Measurements from ENCODE around the gene POLR1E. TPM values are rescaled to one million over a fixed set of nuclear protein-coding genes. Genes with fewer than 3 reads are reported as not detected.

The POLR1E gene
- total and polyA plus RNA-seq, 9 of the 15 experiments (the other 6 are each of a cell fraction or from before 2014, with no cell fraction given): 18.9 to 102 (median 74.4) TPM

- WGBS (ENCODE audit: insufficient coverage, low coverage, missing lambda C conversion rate): 88% methylated on average over 1 of the region's 1 CpG
- Histone ChIP-seq H3K4me2 (ENCODE audit: insufficient read depth, low read length) (no peak overlapping the region), H3K9me3 (replicated peaks; ENCODE audit: control insufficient read depth, insufficient read depth, low read depth, low read length) (0 out of 2 replicates have a peak, but pooled peaks cover 2% of the 10 kb centered on the region), H3K4me1 (replicated peaks in 1 of 2; ENCODE audit: control insufficient read depth in 2 of 2, insufficient read depth in 2 of 2, low read length in 2 of 2) (peaks cover 0 to 6% of the 10 kb centered on the region in 2 experiments; a peak in 1 of 5 replicates), H3K9me1 (ENCODE audit: control insufficient read depth, insufficient read depth, low read length) (no peaks in the 10 kb centered on the region), H3K36me3 (ENCODE audit: control insufficient read depth, insufficient read depth, low read length) (peaks cover 18% of the 10 kb centered on the region; the same call in 2 of the 3 replicates), H3K9ac (ENCODE audit: insufficient read depth in 1 of 2, low read depth in 2 of 2, low read length in 2 of 2) (no peak overlapping the region), H2AFZ (ENCODE audit: low read depth, low read length) (no peak overlapping the region), H4K20me1 (replicated peaks; ENCODE audit: control insufficient read depth, insufficient read depth, low read length) (peaks cover 11% of the 10 kb centered on the region), H3K27ac (ENCODE audit: extremely low read depth, low read depth, low read length) (no peak overlapping the region), H3K27me3 (ENCODE audit: control insufficient read depth in 2 of 2, insufficient read depth in 2 of 2, low read length in 2 of 2) (no peaks in the 10 kb centered on the region), H3K79me2 (ENCODE audit: control insufficient read depth, insufficient read depth, low read length) (peaks cover 91% of the 10 kb centered on the region), H3K4me3 (no peak overlapping the region)
- BruUV-seq (replicated peaks): no TSS peak
- POLR2A ChIA-PET: interaction anchor here (0.6 to 6.7 kb wide), 2 partner anchors 10 to 893 kb away, joined by 3 to 65 read pairs; partner anchors contain the start of gene ZBTB5
- TF ChIP-seq PTBP1 (IDR thresholded peaks at IDR 0.05; ENCODE audit: low read depth, low read length): no peak
- TF ChIP-seq OTX1 (CRISPR knock-in tag; IDR thresholded peaks at IDR 0.05): no peak
- TF ChIP-seq NRF1 (conservative IDR thresholded peaks at IDR 0.05 in 1 of 2, IDR thresholded peaks at IDR 0.05 in 1 of 2): no peak
- TF ChIP-seq, protein P1, sequence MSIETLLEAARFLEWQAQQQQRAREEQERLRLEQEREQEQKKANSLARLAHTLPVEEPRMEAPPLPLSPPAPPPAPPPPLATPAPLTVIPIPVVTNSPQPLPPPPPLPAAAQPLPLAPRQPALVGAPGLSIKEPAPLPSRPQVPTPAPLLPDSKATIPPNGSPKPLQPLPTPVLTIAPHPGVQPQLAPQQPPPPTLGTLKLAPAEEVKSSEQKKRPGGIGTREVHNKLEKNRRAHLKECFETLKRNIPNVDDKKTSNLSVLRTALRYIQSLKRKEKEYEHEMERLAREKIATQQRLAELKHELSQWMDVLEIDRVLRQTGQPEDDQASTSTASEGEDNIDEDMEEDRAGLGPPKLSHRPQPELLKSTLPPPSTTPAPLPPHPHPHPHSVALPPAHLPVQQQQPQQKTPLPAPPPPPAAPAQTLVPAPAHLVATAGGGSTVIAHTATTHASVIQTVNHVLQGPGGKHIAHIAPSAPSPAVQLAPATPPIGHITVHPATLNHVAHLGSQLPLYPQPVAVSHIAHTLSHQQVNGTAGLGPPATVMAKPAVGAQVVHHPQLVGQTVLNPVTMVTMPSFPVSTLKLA (conservative IDR thresholded peaks at IDR 0.05): no peak
- no peak for TF ChIP-seq NFXL1 (CRISPR knock-in tag; IDR thresholded peaks at IDR 0.05)
- no peak for TF ChIP-seq NFIX (CRISPR knock-in tag; IDR thresholded peaks at IDR 0.05; ENCODE audit: low read depth)
- TF ChIP-seq GTF3C2 (IDR thresholded peaks at IDR 0.05; ENCODE audit: borderline replicate concordance, extremely low read depth, insufficient read length): no peak
- TF ChIP-seq, protein P2, sequence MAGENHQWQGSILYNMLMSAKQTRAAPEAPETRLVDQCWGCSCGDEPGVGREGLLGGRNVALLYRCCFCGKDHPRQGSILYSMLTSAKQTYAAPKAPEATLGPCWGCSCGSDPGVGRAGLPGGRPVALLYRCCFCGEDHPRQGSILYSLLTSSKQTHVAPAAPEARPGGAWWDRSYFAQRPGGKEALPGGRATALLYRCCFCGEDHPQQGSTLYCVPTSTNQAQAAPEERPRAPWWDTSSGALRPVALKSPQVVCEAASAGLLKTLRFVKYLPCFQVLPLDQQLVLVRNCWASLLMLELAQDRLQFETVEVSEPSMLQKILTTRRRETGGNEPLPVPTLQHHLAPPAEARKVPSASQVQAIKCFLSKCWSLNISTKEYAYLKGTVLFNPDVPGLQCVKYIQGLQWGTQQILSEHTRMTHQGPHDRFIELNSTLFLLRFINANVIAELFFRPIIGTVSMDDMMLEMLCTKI (IDR thresholded peaks at IDR 0.05; ENCODE audit: partially characterized antibody): no peak
- no peak for TF ChIP-seq SAFB (IDR thresholded peaks at IDR 0.05; ENCODE audit: borderline replicate concordance, low read depth, low read length)
- TF ChIP-seq ZBTB34 (CRISPR knock-in tag; IDR thresholded peaks at IDR 0.05): no peak
- no peak for TF ChIP-seq YY1 (IDR thresholded peaks at IDR 0.05; ENCODE audit: borderline replicate concordance in 1 of 3, control insufficient read depth in 1 of 3, extremely low read depth in 1 of 3, insufficient read depth in 3 of 3, insufficient read length in 1 of 3, insufficient replicate concordance in 2 of 3, low read depth in 1 of 3, low read length in 2 of 3)
- no peak for TF ChIP-seq ZNF174 (CRISPR knock-in tag; IDR thresholded peaks at IDR 0.05)
- TF ChIP-seq PTRF (tag; IDR thresholded peaks at IDR 0.05): no peak
- TF ChIP-seq SMAD2 (IDR thresholded peaks at IDR 0.05; ENCODE audit: low read depth, low read length): no peak
- intact Hi-C loops (cut with micrococcal nuclease): no loop called here
- in situ Hi-C loops (cut with MboI): no loop called here
- CTCF ChIA-PET (ENCODE audit: low intra/inter-chr PET ratio): no interaction called here
- ATAC-seq (no peak), DNase-seq (ENCODE audit: extremely low read depth in 1 of 4, low spot score in 3 of 4) (no peak), FAIRE-seq (no peak)
Measured at GRCh38 chr9:37453827-37454226, 31.9 kb upstream of the POLR1E start.

All from K562 (cell line).